Testis (tissue), 3 donors: Measurements from ENCODE around the gene MAMDC2. TPM values are rescaled to one million over a fixed set of nuclear protein-coding genes. Genes with fewer than 3 reads are reported as not detected.
A peak's percentile ranks its signal among the peaks of the same experiment; 100 is the strongest.

ENCODE experiments used
- DNase-seq: peaks from one replicate; pipeline ENCODE4 v3.0.0-alpha.2; 2019
- H3K27ac ChIP-seq, 2 donors: fragments of 200-600 bp; sonication (generic); one replicate each; pipeline ENCODE4 v1.5.1; 2019
- H3K27me3 ChIP-seq: fragments of 200-600 bp; sonication (generic); one replicate; pipeline ENCODE4 v1.5.1; 2019
- H3K36me3 ChIP-seq: fragments of 200-600 bp; sonication (generic); one replicate; pipeline ENCODE4 v1.5.1; 2017; ENCODE audit warnings: low read depth; ENCODE audit errors: missing control alignments
- H3K4me1 ChIP-seq: fragments of 200-600 bp; sonication (generic); one replicate; pipeline ENCODE4 v1.5.1; 2019
- H3K4me3 ChIP-seq, 2 donors: fragments of 200-600 bp; sonication (generic); one replicate each; pipeline ENCODE4 v1.5.1; 2017 to 2019
- H3K9me3 ChIP-seq: fragments of 200-600 bp; sonication (generic); one replicate; pipeline ENCODE4 v1.5.1; 2017
- POLR2A ChIP-seq: fragments of 450-650 bp; IDR thresholded peaks from one replicate; pipeline ENCODE4 v1.6.1; 2017; ENCODE audit warnings: antibody characterized with exemption, mild to moderate bottlenecking, moderate library complexity
- WGBS, 2 donors: methylation state at CpG; one replicate each; pipeline ENCODE4 v1.1.5; 2018; 5-methylcytosine and 5-hydroxymethylcytosine counted together
- intact Hi-C: fragments of 100-400 bp; cut with DNase I; formaldehyde crosslinking; loops from one replicate; pipeline ENCODE4 v1.15.1; 2023; ENCODE audit warnings: low total_unique reads
- polyA plus RNA-seq: library from polyadenylated mRNA; stranded (reverse); fragments of 350-450 nt; fragmentation: Illumina TruSeq; extraction: RNeasy Lipid Tissue Mini Kit (QIAGEN cat#74804); gene quantifications from one replicate; pipeline ENCODE4 v1.2.3, GENCODE V29; 2014; ENCODE audit warnings: low read depth, low replicate concordance; ENCODE audit not compliant: insufficient read depth
- total RNA-seq, 2 donors: library from RNA; depleted of rRNA; stranded (reverse); fragments of >200 nt; gene quantifications; one replicate each; pipeline ENCODE4 v1.2.3, GENCODE V29; 2016
- TF ChIP-seq, protein P1 (sequence below), 3 experiments: fragments of 450-650 bp in 2 of 3; fragments of 200-600 bp in 1 of 3; sonication (generic) in 1 of 3; IDR thresholded peaks; one replicate each; pipeline ENCODE4 v1.5.1; 2016 to 2019; ENCODE audit warnings: antibody characterized with exemption in 3 of 3, mild to moderate bottlenecking in 2 of 3, moderate library complexity in 1 of 3

MAMDC2 gene
- total and polyA plus RNA-seq, 3 donors from 2014 or later = 13.7 to 28.3 (median 15.1) TPM

DNA sequence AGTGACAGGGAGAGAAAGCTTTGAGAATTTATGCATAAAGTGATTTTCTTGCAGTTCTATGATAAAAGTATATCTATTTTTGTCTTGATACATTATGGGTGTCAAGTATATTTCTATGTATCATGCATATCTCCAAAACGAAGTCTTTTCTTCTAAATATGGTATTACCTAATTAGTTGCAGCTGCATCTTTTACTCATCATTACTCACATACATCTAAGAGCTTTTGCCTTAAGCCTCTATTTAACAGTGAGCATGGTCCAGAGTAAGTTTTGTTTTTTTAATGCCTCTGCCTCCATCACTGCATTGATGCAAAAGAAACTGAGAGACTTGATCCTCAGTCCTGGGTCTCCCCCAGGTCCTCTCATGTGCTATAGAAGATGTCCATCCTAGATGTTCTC is 175.1 kb downstream of the MAMDC2 start:
- TF ChIP-seq, protein P1, sequence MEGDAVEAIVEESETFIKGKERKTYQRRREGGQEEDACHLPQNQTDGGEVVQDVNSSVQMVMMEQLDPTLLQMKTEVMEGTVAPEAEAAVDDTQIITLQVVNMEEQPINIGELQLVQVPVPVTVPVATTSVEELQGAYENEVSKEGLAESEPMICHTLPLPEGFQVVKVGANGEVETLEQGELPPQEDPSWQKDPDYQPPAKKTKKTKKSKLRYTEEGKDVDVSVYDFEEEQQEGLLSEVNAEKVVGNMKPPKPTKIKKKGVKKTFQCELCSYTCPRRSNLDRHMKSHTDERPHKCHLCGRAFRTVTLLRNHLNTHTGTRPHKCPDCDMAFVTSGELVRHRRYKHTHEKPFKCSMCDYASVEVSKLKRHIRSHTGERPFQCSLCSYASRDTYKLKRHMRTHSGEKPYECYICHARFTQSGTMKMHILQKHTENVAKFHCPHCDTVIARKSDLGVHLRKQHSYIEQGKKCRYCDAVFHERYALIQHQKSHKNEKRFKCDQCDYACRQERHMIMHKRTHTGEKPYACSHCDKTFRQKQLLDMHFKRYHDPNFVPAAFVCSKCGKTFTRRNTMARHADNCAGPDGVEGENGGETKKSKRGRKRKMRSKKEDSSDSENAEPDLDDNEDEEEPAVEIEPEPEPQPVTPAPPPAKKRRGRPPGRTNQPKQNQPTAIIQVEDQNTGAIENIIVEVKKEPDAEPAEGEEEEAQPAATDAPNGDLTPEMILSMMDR (IDR thresholded peaks at IDR 0.05) = no peak
- TF ChIP-seq POLR2A = no peak
- Histone ChIP-seq H3K27me3 (no peaks in the 10 kb centered on the region), H3K27ac (no peak overlapping the region), H3K4me1 (no peaks in the 10 kb centered on the region), H3K36me3 (no peaks in the 10 kb centered on the region), H3K4me3 (no peak overlapping the region), H3K9me3 (no peaks in the 10 kb centered on the region)
- no peak for DNase-seq
- intact Hi-C loops = no loop called here
- WGBS, 2 donors = 27 to 54% methylated on average over 1 of the region's 1 CpG

DNA sequence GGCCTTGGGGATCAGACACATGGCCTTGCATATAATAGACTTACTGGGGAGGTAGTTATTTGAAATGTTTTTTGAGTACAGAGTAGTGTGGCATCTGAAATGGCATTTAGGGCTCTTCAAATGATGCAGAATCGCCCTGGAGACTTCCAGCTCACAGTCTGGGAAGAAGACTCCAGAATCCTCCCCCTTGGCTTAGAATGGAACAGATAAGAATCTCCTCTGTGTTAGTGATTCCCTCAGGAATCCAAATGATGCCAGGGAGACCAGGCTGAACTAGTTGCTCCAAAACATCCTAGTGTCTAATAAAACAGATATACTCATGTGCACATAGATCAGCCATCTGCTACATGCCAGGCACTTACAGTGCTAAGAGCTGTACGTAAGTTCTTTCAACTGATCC is 176.6 kb downstream of the MAMDC2 start:
- Histone ChIP-seq H3K27ac (no peak overlapping the region), H3K9me3 (no peaks in the 10 kb centered on the region), H3K4me3 (no peak overlapping the region), H3K27me3 (no peaks in the 10 kb centered on the region), H3K36me3 (no peaks in the 10 kb centered on the region), H3K4me1 (no peaks in the 10 kb centered on the region)
- no peak for TF ChIP-seq POLR2A
- TF ChIP-seq, protein P1 (IDR thresholded peaks at IDR 0.05) = no peak
- intact Hi-C loops = no loop called here
- WGBS, 2 donors = 91 to 94% methylated on average over 2 of the region's 2 CpGs
- no peak for DNase-seq

DNA sequence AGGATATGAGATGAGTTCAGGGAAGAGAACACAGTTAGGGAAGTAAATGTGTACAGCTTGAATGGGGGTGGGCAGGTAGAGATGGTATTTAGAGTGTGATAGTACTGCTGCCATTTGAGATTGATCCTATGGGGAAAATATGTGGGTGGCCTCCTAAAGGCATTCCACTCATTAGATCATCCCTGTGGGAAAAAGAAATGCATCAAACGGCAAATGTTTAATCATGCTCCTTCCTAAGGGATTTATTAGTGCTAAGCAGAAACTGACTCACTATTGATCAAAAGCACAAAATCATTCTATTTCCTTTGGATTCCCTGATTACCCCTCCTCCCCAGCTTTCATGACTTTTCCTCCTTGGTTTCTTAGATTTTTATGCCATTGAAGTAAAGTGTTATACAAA is 178.7 kb downstream of the MAMDC2 start:
- no peaks in the 10 kb centered on the region for H3K9me3 ChIP-seq
- no peaks in the 10 kb centered on the region for H3K36me3 ChIP-seq
- DNase-seq = no peak
- H3K27ac ChIP-seq = no peak overlapping the region
- H3K4me3 ChIP-seq = no peak overlapping the region
- intact Hi-C loops = no loop called here
- TF ChIP-seq POLR2A = no peak
- TF ChIP-seq, protein P1 (IDR thresholded peaks at IDR 0.05) = no peak
- H3K27me3 ChIP-seq = no peaks in the 10 kb centered on the region
- WGBS, 2 donors = 74 to 92% methylated on average over 1 of the region's 1 CpG
- H3K4me1 ChIP-seq = no peaks in the 10 kb centered on the region

DNA sequence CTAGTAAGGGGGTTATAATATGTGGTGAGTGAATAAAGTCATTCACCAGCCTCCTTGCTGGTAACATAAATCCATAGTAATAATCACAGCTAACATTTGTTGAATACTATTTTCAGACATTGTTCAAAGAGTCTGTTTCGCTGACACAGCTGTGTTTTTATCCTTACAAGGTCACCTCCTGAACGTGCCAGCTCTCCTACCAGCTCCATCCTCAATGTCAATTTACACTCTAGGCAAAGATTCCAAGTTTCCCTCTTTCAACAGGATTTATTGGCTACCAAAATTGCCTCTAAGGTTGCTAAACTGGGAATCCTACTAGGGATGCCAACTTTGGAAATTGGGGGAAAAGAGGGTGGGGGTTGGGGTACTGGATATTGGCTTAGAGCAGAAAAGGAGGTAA is 184.5 kb downstream of the MAMDC2 start:
- 28 to 50% methylated on average over 2 of the region's 2 CpGs for WGBS, 2 donors
- Histone ChIP-seq H3K27me3 (no peaks in the 10 kb centered on the region), H3K4me3 (no peak overlapping the region), H3K9me3 (no peaks in the 10 kb centered on the region), H3K4me1 (no peaks in the 10 kb centered on the region), H3K36me3 (no peaks in the 10 kb centered on the region), H3K27ac (peak overlapping the region in 1 of 2 donors; percentile 65)
- DNase-seq = no peak
- intact Hi-C loops = no loop called here
- TF ChIP-seq, protein P1 (IDR thresholded peaks at IDR 0.05) = no peak
- no peak for TF ChIP-seq POLR2A

DNA sequence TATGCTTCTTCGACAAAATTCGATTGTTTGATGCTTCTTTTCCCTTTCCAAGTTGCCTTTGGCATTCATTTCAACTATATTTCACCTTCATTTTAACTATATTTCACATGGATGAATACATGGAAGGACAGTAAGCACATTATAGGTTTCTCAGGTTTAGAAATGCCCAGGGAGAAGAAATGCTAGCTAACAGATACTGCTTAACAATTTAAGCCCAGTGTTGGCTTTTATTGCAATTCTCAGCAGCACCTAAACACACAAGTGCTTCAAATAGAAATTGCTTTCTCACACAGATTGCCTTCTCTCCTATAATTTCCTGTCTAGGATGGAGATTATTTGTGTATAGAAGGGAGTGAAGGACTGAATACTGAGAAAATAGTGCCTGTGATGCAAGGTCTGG is 185.0 kb downstream of the MAMDC2 start:
- H3K27ac ChIP-seq = peak overlapping the region in 1 of 2 donors; percentile 65
- H3K36me3 ChIP-seq = no peaks in the 10 kb centered on the region
- WGBS, 2 donors = 35 to 50% methylated on average over 2 of the region's 2 CpGs
- H3K4me3 ChIP-seq = no peak overlapping the region
- H3K9me3 ChIP-seq = no peaks in the 10 kb centered on the region
- intact Hi-C loops = no loop called here
- DNase-seq = no peak
- H3K27me3 ChIP-seq = no peaks in the 10 kb centered on the region
- no peaks in the 10 kb centered on the region for H3K4me1 ChIP-seq
- TF ChIP-seq, protein P1 (IDR thresholded peaks at IDR 0.05) = no peak
- TF ChIP-seq POLR2A = no peak
